H9 (cell line): ENCODE measurements around the gene APOL1. TPM values are rescaled to one million over a fixed set of nuclear protein-coding genes. Genes with fewer than 3 reads are reported as not detected.
"Not testable (repeated sequence)": the region's sequence is repeated elsewhere in the genome, so short reads cannot be mapped to it uniquely, and the experiment has no call there.

Experiments used
- DNase-seq: peaks from one replicate; pipeline ENCODE4 v3.0.0-alpha.2; 2017
- H2AFZ ChIP-seq: one replicate; pipeline ENCODE4 v1.6.1; 2013; ENCODE audit warnings: mild to moderate bottlenecking, low read length, control low read depth, moderate library complexity
- H2AK5ac ChIP-seq: 2 replicates; pipeline ENCODE4 v1.6.1; 2013; ENCODE audit warnings: low read length, control low read depth, mixed read lengths; ENCODE audit not compliant: insufficient read length
- H2BK120ac ChIP-seq: one replicate; pipeline ENCODE4 v1.6.1; 2013; ENCODE audit warnings: low read depth, mild to moderate bottlenecking, low read length, control low read depth, inconsistent platforms; ENCODE audit not compliant: poor library complexity, severe bottlenecking
- H2BK12ac ChIP-seq: 2 replicates; pipeline ENCODE4 v1.6.1; 2013; ENCODE audit warnings: low read length, control low read depth, mixed read lengths, low read depth; ENCODE audit not compliant: insufficient read length
- H2BK15ac ChIP-seq: 2 replicates; pipeline ENCODE4 v1.6.1; 2013; ENCODE audit warnings: low read depth, low read length, control low read depth
- H2BK20ac ChIP-seq: one replicate; pipeline ENCODE4 v1.6.1; 2013; ENCODE audit warnings: low read depth, mild to moderate bottlenecking, low read length, control low read depth, inconsistent platforms; ENCODE audit not compliant: poor library complexity, severe bottlenecking
- H2BK5ac ChIP-seq: 2 replicates; pipeline ENCODE4 v1.6.1; 2013; ENCODE audit warnings: low read length, control low read depth, mixed read lengths; ENCODE audit not compliant: insufficient read length
- H3K14ac ChIP-seq: 2 replicates; pipeline ENCODE4 v1.6.1; 2013; ENCODE audit warnings: low read length, control low read depth; ENCODE audit not compliant: insufficient read depth
- H3K18ac ChIP-seq: 2 replicates; pipeline ENCODE4 v1.6.1; 2013; ENCODE audit warnings: low read depth, mild to moderate bottlenecking, mixed read lengths, low read length, control low read depth; ENCODE audit not compliant: insufficient read length
- H3K23ac ChIP-seq: 2 replicates; pipeline ENCODE4 v1.6.1; 2013; ENCODE audit warnings: low read length, control low read depth, mixed read lengths, low read depth; ENCODE audit not compliant: insufficient read length
- H3K23me2 ChIP-seq: 2 replicates; pipeline ENCODE4 v1.6.1; 2013; ENCODE audit warnings: low read depth, mild to moderate bottlenecking, mixed read lengths, low read length, control low read depth; ENCODE audit not compliant: insufficient read length, poor library complexity, severe bottlenecking
- H3K27ac ChIP-seq: 2 replicates; pipeline ENCODE4 v1.5.1; 2013; ENCODE audit warnings: low read length, control low read depth, mixed read lengths, low read depth; ENCODE audit not compliant: insufficient read length
- H3K27me3 ChIP-seq: 2 replicates; pipeline ENCODE4 v1.6.1; 2013; ENCODE audit warnings: low read length, control low read depth, inconsistent platforms; ENCODE audit not compliant: insufficient read depth
- H3K4ac ChIP-seq: 2 replicates; pipeline ENCODE4 v1.6.1; 2013; ENCODE audit warnings: low read depth, mild to moderate bottlenecking, control low read depth, inconsistent platforms, low read length, moderate library complexity
- H3K4me1 ChIP-seq: 2 replicates; pipeline ENCODE4 v1.6.1; 2013; ENCODE audit warnings: low read length, control low read depth, inconsistent platforms; ENCODE audit not compliant: insufficient read depth
- H3K4me2 ChIP-seq: 2 replicates; pipeline ENCODE4 v1.6.1; 2013; ENCODE audit warnings: low read length, control low read depth, mixed read lengths; ENCODE audit not compliant: insufficient read length, insufficient read depth
- H3K56ac ChIP-seq: 2 replicates; pipeline ENCODE4 v1.6.1; 2013; ENCODE audit warnings: low read depth, mild to moderate bottlenecking, mixed read lengths, low read length, control low read depth; ENCODE audit not compliant: insufficient read length
- H3K79me1 ChIP-seq: 2 replicates; pipeline ENCODE4 v1.6.1; 2013; ENCODE audit warnings: low read depth, mild to moderate bottlenecking, moderate library complexity, low read length, control low read depth, inconsistent platforms; ENCODE audit not compliant: insufficient read depth, poor library complexity, severe bottlenecking
- H3K79me2 ChIP-seq: 2 replicates; pipeline ENCODE4 v1.6.1; 2013; ENCODE audit warnings: low read length, control low read depth, inconsistent platforms; ENCODE audit not compliant: insufficient read depth
- H3K9ac ChIP-seq: 2 replicates; pipeline ENCODE4 v1.6.1; 2013; ENCODE audit warnings: low read length, control low read depth, mixed read lengths; ENCODE audit not compliant: insufficient read length; ENCODE audit errors: extremely low read depth
- H3K9me3 ChIP-seq: one replicate; pipeline ENCODE4 v1.6.1; 2013; ENCODE audit warnings: low read depth, low read length, inconsistent platforms; ENCODE audit not compliant: control insufficient read depth
- H3T11ph ChIP-seq: one replicate; pipeline ENCODE4 v1.6.1; 2013; ENCODE audit warnings: mild to moderate bottlenecking, low read length, control low read depth, inconsistent platforms
- H4K20me1 ChIP-seq: one replicate; pipeline ENCODE4 v1.6.1; 2013; ENCODE audit not compliant: control insufficient read depth, insufficient read length, insufficient read depth
- H4K5ac ChIP-seq: 2 replicates; pipeline ENCODE4 v1.6.1; 2013; ENCODE audit warnings: low read depth, mild to moderate bottlenecking, mixed read lengths, low read length, control low read depth; ENCODE audit not compliant: insufficient read length
- H4K8ac ChIP-seq: replicated peaks from 2 replicates; pipeline ENCODE4 v1.6.1; 2013; ENCODE audit warnings: low read length, control low read depth, mixed read lengths, low read depth; ENCODE audit not compliant: insufficient read length
- H4K91ac ChIP-seq: 2 replicates; pipeline ENCODE4 v1.6.1; 2013; ENCODE audit warnings: low read depth, mild to moderate bottlenecking, moderate library complexity, mixed read lengths, low read length, control low read depth; ENCODE audit not compliant: insufficient read length
- H3K27ac Mint-ChIP-seq, 3 experiments: 2 replicates in 2 of 3; 3 replicates in 1 of 3; pipeline ENCODE4 v1.8.0; 2020 to 2021; ENCODE audit warnings: mixed read lengths in 3 of 3, mild to moderate bottlenecking in 1 of 3, moderate library complexity in 1 of 3
- H3K27me3 Mint-ChIP-seq: 2 replicates; pipeline ENCODE4 v1.8.0; 2021; ENCODE audit warnings: low read depth, mild to moderate bottlenecking, moderate library complexity, mixed read lengths
- H3K36me3 Mint-ChIP-seq, 3 experiments: 2 replicates in 2 of 3; 3 replicates in 1 of 3; pipeline ENCODE4 v1.8.0; 2020 to 2021; ENCODE audit warnings: low read depth in 3 of 3, mixed read lengths in 3 of 3; ENCODE audit not compliant: insufficient read depth in 1 of 3
- H3K4me1 Mint-ChIP-seq, 2 experiments: 2 replicates each; pipeline ENCODE4 v1.8.0; 2020; ENCODE audit warnings: mixed read lengths in 2 of 2
- H3K4me3 Mint-ChIP-seq, 2 experiments: 2 replicates in 1 of 2; 3 replicates in 1 of 2; pipeline ENCODE4 v1.8.0; 2020 to 2021; ENCODE audit warnings: mild to moderate bottlenecking in 2 of 2, mixed read lengths in 2 of 2, moderate library complexity in 1 of 2
- H3K9me3 Mint-ChIP-seq, 2 experiments: 2 replicates in 1 of 2; 3 replicates in 1 of 2; pipeline ENCODE4 v1.8.0; 2020; ENCODE audit warnings: mild to moderate bottlenecking in 2 of 2, mixed read lengths in 2 of 2, moderate library complexity in 1 of 2
- CTCF ChIP-seq: fragments of 200-600 bp; sonication (generic); conservative IDR thresholded peaks from 3 replicates; pipeline ENCODE4 v1.8.0; 2021; ENCODE audit warnings: antibody characterized with exemption, mild to moderate bottlenecking
- WGBS: extraction: QIAGEN DNeasy Blood & Tissue Kit; methylation state at CpG from one replicate; pipeline ENCODE4 v1.1.7; 2013; ENCODE audit warnings: missing lambda C conversion rate, low lambda C conversion rate, mixed read lengths; ENCODE audit not compliant: insufficient read length; ENCODE audit errors: extremely low coverage; 5-methylcytosine and 5-hydroxymethylcytosine counted together
- total RNA-seq: library from RNA; stranded (reverse); gene quantifications from 2 replicates; pipeline ENCODE4 v1.2.1, GENCODE V29; 2021

The APOL1 gene
- total RNA-seq, 1 experiment from 2014 or later: not detected

GRCh38 chr22:36208914-36209313 lies 44.0 kb upstream of the APOL1 start:
- Histone ChIP-seq H3K79me2 (no peaks in the 10 kb centered on the region), H3K56ac (no peak overlapping the region), H3K23ac (no peak overlapping the region), H3K4ac (no peak overlapping the region), H3K23me2 (no peaks in the 10 kb centered on the region), H3K79me1 (no peaks in the 10 kb centered on the region), H2BK20ac (no peak overlapping the region), H3K9ac (no peak overlapping the region), H3T11ph (no peak overlapping the region), H3K4me1 (no peaks in the 10 kb centered on the region), H3K4me2 (no peak overlapping the region), H3K14ac (no peak overlapping the region), H2BK15ac (no peak overlapping the region), H3K27ac (no peak overlapping the region), H4K20me1 (no peaks in the 10 kb centered on the region), H3K9me3 (no peaks in the 10 kb centered on the region), H2BK5ac (no peak overlapping the region), H3K27me3 (no peaks in the 10 kb centered on the region), H3K18ac (no peak overlapping the region), H2BK120ac (no peak overlapping the region), H2AK5ac (no peak overlapping the region), H4K5ac (no peak overlapping the region), H2BK12ac (no peak overlapping the region), H4K91ac (no peak overlapping the region), H4K8ac (no peak overlapping the region), H2AFZ (no peak overlapping the region)
- no peak for TF ChIP-seq CTCF
- DNase-seq: no peak
- no peaks in the 10 kb centered on the region; a peak in 2 of 7 replicates for H3K36me3 Mint-ChIP-seq
- peaks cover 9 to 24% of the 10 kb centered on the region in 2 experiments for H3K9me3 Mint-ChIP-seq
- H3K27ac Mint-ChIP-seq: no peak overlapping the region
- WGBS: no CpG with 5 or more reads among the region's 1 CpG
- peaks cover 20% of the 10 kb centered on the region for H3K27me3 Mint-ChIP-seq
- H3K4me1 Mint-ChIP-seq: peaks cover 9 to 11% of the 10 kb centered on the region in 2 experiments
- H3K4me3 Mint-ChIP-seq: no peak overlapping the region

DNA sequence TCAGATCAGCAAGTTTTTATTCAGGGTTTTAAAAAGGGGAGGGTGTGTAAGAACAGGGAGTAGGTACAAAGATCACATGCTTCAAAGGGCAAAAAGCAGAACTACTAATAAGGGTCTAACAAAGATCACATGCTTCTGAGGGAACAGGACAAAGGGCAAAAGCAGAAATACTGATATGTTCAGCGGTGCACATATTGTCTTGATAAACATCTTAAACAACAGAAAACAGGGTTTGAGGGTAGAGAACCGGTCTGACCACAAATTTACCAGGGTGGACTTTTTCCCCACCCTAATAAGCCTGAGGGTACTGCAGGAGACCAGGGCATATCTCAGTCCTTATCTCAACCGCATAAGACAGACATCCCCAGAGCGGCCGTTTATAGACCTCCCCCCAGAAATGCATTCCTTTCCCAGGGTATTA lies 43.4 kb upstream of the APOL1 start:
- not testable (repeated sequence) for H2AK5ac ChIP-seq, H3K79me2 ChIP-seq, H3K18ac ChIP-seq, H3K79me1 ChIP-seq, H2BK120ac ChIP-seq, H4K5ac ChIP-seq, H2BK20ac ChIP-seq, H3K27me3 ChIP-seq, H4K8ac ChIP-seq, H3K4me3 Mint-ChIP-seq, H3K9ac ChIP-seq, H2BK15ac ChIP-seq, H3K4ac ChIP-seq, H3K4me1 Mint-ChIP-seq, H3K4me2 ChIP-seq, H3K36me3 Mint-ChIP-seq, H4K20me1 ChIP-seq, H3K14ac ChIP-seq, H3K23me2 ChIP-seq, H3K23ac ChIP-seq, H3K56ac ChIP-seq, H3K27ac Mint-ChIP-seq, DNase-seq, H2BK5ac ChIP-seq, H2BK12ac ChIP-seq, H3T11ph ChIP-seq, H3K4me1 ChIP-seq, H4K91ac ChIP-seq, H3K27ac ChIP-seq, H2AFZ ChIP-seq, H3K9me3 ChIP-seq
- peaks cover 22% of the 10 kb centered on the region for H3K27me3 Mint-ChIP-seq
- peaks cover 9 to 24% of the 10 kb centered on the region in 2 experiments for H3K9me3 Mint-ChIP-seq
- no CpG with 5 or more reads among the region's 5 CpGs for WGBS
